A549 treated with GW870086 at 1 μM for 4 hours (cell line): Measurements from ENCODE around the gene ROBO1. TPM values are rescaled to one million over a fixed set of nuclear protein-coding genes. Genes with fewer than 3 reads are reported as not detected.

Experiments used
- total RNA-seq: library from RNA; stranded (reverse); fragments of 200-300 nt; extraction: Qiagen RNA extraction; gene quantifications from 5 replicates; pipeline ENCODE4 v1.2.3, GENCODE V29; 2022; ENCODE audit warnings: low read depth

Gene ROBO1
- total RNA-seq, result 9.5 to 16.5 TPM (median 16.3 TPM) in 5 replicates

DNA sequence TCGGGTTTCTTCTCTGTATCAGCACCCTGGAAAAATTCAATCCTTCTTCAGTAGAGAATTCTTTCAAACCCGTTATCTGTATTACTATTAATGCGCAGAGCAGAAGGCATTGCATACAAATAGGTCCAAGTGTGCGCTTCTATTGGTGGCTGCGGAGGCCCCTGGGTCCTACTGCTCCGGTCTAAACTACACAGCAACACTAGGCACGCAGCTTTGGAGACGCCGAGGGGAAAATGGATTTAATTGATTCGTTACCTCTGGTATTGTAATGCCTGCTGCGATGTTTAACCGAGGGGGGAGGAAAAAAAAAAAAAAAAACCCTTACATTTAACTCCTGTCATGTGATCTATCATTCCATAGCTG lies at the start of gene ROBO1:
ROBO1 (minus strand) TSS at position 94 of the 363 bp plus-strand sequence.

